ENCODE measurements around the gene HNRNPUL1.

Gene HNRNPUL1

GRCh38 chr19:41327576-41328156 is 63.5 kb downstream of the HNRNPUL1 start:
- TF ChIP-seq CTCF (IDR thresholded peaks at IDR 0.05; ENCODE audit: insufficient read depth, low read depth, low read length, missing control alignments): no peak
- peak overlapping the region; percentile 62 for H3K4me3 ChIP-seq (ENCODE audit: low read depth, low read length)
- peak; percentile 84 for DNase-seq (ENCODE audit: low read depth)

- peak; percentile 43 for DNase-seq (ENCODE audit: low read depth)
These were observed 64.1 kb downstream of the HNRNPUL1 start for GRCh38 chr19:41328157-41328841.

GRCh38 chr19:41328842-41329225 is 64.7 kb downstream of the HNRNPUL1 start:
- TF ChIP-seq CTCF (IDR thresholded peaks at IDR 0.05; ENCODE audit: insufficient read depth, low read depth, low read length, missing control alignments): no peak
- no peak for DNase-seq (ENCODE audit: low read depth)
- H3K4me3 ChIP-seq (ENCODE audit: low read depth, low read length): no peak overlapping the region

More at GRCh38 chr19:41328157-41328841, 64.1 kb downstream of the HNRNPUL1 start:
- H3K4me3 ChIP-seq (ENCODE audit: low read depth, low read length): peak overlapping the region; percentile 62
- TF ChIP-seq CTCF (IDR thresholded peaks at IDR 0.05; ENCODE audit: insufficient read depth, low read depth, low read length, missing control alignments): no peak

- no peak overlapping the region for H3K4me3 ChIP-seq (ENCODE audit: low read depth, low read length)
- TF ChIP-seq CTCF (IDR thresholded peaks at IDR 0.05; ENCODE audit: insufficient read depth, low read depth, low read length, missing control alignments): no peak
- DNase-seq (ENCODE audit: low read depth): no peak
These were observed 66.3 kb downstream of the HNRNPUL1 start for GRCh38 chr19:41330481-41330880.

GRCh38 chr19:41330946-41331678 is 66.9 kb downstream of the HNRNPUL1 start:
- no peak for TF ChIP-seq CTCF (IDR thresholded peaks at IDR 0.05; ENCODE audit: insufficient read depth, low read depth, low read length, missing control alignments)
- no peak overlapping the region for H3K4me3 ChIP-seq (ENCODE audit: low read depth, low read length)
- DNase-seq (ENCODE audit: low read depth): no peak

- TF ChIP-seq CTCF (IDR thresholded peaks at IDR 0.05; ENCODE audit: insufficient read depth, low read depth, low read length, missing control alignments): no peak
- H3K4me3 ChIP-seq (ENCODE audit: low read depth, low read length): no peak overlapping the region
- no peak for DNase-seq (ENCODE audit: low read depth)
These were observed 67.8 kb downstream of the HNRNPUL1 start for GRCh38 chr19:41332000-41332399.
